Neural cell (in vitro differentiated cells): ENCODE data around the gene VWA3A. TPM values are rescaled to one million over a fixed set of nuclear protein-coding genes. Genes with fewer than 3 reads are reported as not detected.
A peak's percentile ranks its signal among the peaks of the same experiment; 100 is the strongest.

Experiments used
- H2AFZ ChIP-seq: fragments of 200-600, 300-800 bp; sonication (generic), shearing (Covaris generic); 2 replicates; pipeline ENCODE4 v1.6.0; 2014; ENCODE audit warnings: low read depth, mild to moderate bottlenecking, antibody characterized with exemption, low read length, moderate library complexity
- H3F3A ChIP-seq: fragments of 200-600 bp; shearing (Covaris generic); 2 replicates; pipeline ENCODE4 v1.6.1; 2016; ENCODE audit warnings: mild to moderate bottlenecking, moderate library complexity, mixed read lengths, antibody characterized with exemption, low read length; ENCODE audit not compliant: insufficient read depth, poor library complexity, severe bottlenecking
- H3K27ac ChIP-seq: fragments of 200-600, 300-800 bp; sonication (generic), shearing (Covaris generic); 2 replicates; pipeline ENCODE4 v1.5.1; 2014; ENCODE audit warnings: mild to moderate bottlenecking, low read length, moderate library complexity
- H3K27me3 ChIP-seq: fragments of 300-800, 200-600 bp; sonication (generic), shearing (Covaris generic); 2 replicates; pipeline ENCODE4 v1.6.0; 2014; ENCODE audit warnings: mild to moderate bottlenecking, low read depth, low read length, moderate library complexity; ENCODE audit not compliant: insufficient read depth
- H3K36me3 ChIP-seq: fragments of 300-800, 200-600 bp; sonication (generic), shearing (Covaris generic); 2 replicates; pipeline ENCODE4 v1.5.1; 2014; ENCODE audit warnings: mild to moderate bottlenecking, antibody characterized with exemption, low read length, moderate library complexity; ENCODE audit not compliant: insufficient read depth
- H3K4me2 ChIP-seq: fragments of 300-800, 200-600 bp; sonication (generic), shearing (Covaris generic); 2 replicates; pipeline ENCODE4 v1.6.0; 2014; ENCODE audit warnings: mild to moderate bottlenecking, low read length
- H3K4me3 ChIP-seq: fragments of 300-800, 200-600 bp; sonication (generic), shearing (Covaris generic); 2 replicates; pipeline ENCODE4 v1.5.1; 2014; ENCODE audit warnings: mild to moderate bottlenecking, low read length, moderate library complexity
- H3K79me2 ChIP-seq: fragments of 200-600 bp; shearing (Covaris generic); replicated peaks from 2 replicates; pipeline ENCODE4 v1.6.0; 2014; ENCODE audit warnings: mild to moderate bottlenecking, low read length, moderate library complexity; ENCODE audit not compliant: insufficient read depth
- H3K9ac ChIP-seq: fragments of 300-800, 200-600 bp; sonication (generic), shearing (Covaris generic); 2 replicates; pipeline ENCODE4 v1.6.1; 2016; ENCODE audit warnings: mild to moderate bottlenecking, low read length, mixed read lengths
- H3K9me2 ChIP-seq: fragments of 200-600 bp; shearing (Covaris generic); 2 replicates; pipeline ENCODE4 v1.6.1; 2016; ENCODE audit warnings: mild to moderate bottlenecking, low read length, mixed read lengths; ENCODE audit not compliant: insufficient read depth
- H3K9me3 ChIP-seq: fragments of 200-600, 300-800 bp; sonication (generic), shearing (Covaris generic); 2 replicates; pipeline ENCODE4 v1.6.1; 2016; ENCODE audit warnings: mild to moderate bottlenecking, mixed run types, low read length, moderate library complexity, mixed read lengths
- H4K20me1 ChIP-seq: fragments of 200-600 bp; shearing (Covaris generic); 2 replicates; pipeline ENCODE4 v1.6.1; 2016; ENCODE audit warnings: mild to moderate bottlenecking, mixed run types; ENCODE audit not compliant: insufficient read depth
- CTCF ChIP-seq: fragments of 450-650 bp; IDR thresholded peaks from 2 replicates; pipeline ENCODE4 v1.5.1; 2014; ENCODE audit warnings: antibody characterized with exemption, mild to moderate bottlenecking, moderate library complexity; ENCODE audit not compliant: poor library complexity, severe bottlenecking
- EP300 ChIP-seq: fragments of 450-650 bp; conservative IDR thresholded peaks from 2 replicates; pipeline ENCODE4 v1.6.1; 2014; ENCODE audit warnings: antibody characterized with exemption, mild to moderate bottlenecking, moderate library complexity; ENCODE audit not compliant: poor library complexity, severe bottlenecking
- EZH2 ChIP-seq: fragments of 200-600, 300-800 bp; shearing (Covaris generic), sonication (generic); IDR thresholded peaks from 2 replicates; pipeline ENCODE4 v1.6.1; 2014; ENCODE audit warnings: antibody characterized with exemption, low read length, borderline replicate concordance, mild to moderate bottlenecking; ENCODE audit not compliant: insufficient read depth, poor library complexity, severe bottlenecking
- MXI1 ChIP-seq: fragments of 450-650 bp; conservative IDR thresholded peaks from 2 replicates; pipeline ENCODE4 v1.6.1; 2014; ENCODE audit warnings: antibody characterized with exemption, mild to moderate bottlenecking; ENCODE audit not compliant: poor library complexity, severe bottlenecking
- POLR2AphosphoS5 ChIP-seq: IDR thresholded peaks from 2 replicates; pipeline ENCODE4 v1.6.1; 2012
- RAD21 ChIP-seq: fragments of 450-650 bp; conservative IDR thresholded peaks from 2 replicates; pipeline ENCODE4 v1.6.1; 2014; ENCODE audit warnings: antibody characterized with exemption, mild to moderate bottlenecking, moderate library complexity
- REST ChIP-seq: IDR thresholded peaks from 2 replicates; pipeline ENCODE4 v1.6.1; 2012; ENCODE audit warnings: borderline replicate concordance
- SMC3 ChIP-seq: fragments of 450-650 bp; conservative IDR thresholded peaks from 2 replicates; pipeline ENCODE4 v1.6.1; 2014; ENCODE audit warnings: antibody characterized with exemption, mild to moderate bottlenecking, moderate library complexity; ENCODE audit not compliant: poor library complexity
- TAF1 ChIP-seq: IDR thresholded peaks from 2 replicates; pipeline ENCODE4 v1.6.1; 2012; ENCODE audit warnings: low read depth
- polyA plus RNA-seq: library from polyadenylated mRNA; depleted of rRNA; stranded (reverse); fragments of >200 nt; gene quantifications from 2 replicates; pipeline ENCODE4 v1.2.3, GENCODE V29; 2014

Gene VWA3A
- polyA plus RNA-seq, 1 donor from 2014 or later = 1.8 TPM

- H3K36me3 ChIP-seq = no peaks in the 10 kb centered on the region
- H2AFZ ChIP-seq = no peak overlapping the region
- H3K9me2 ChIP-seq = no peaks in the 10 kb centered on the region
- no peaks in the 10 kb centered on the region for H3K79me2 ChIP-seq
- H3F3A ChIP-seq = no peaks in the 10 kb centered on the region
- no peak overlapping the region for H3K27ac ChIP-seq
- H3K9ac ChIP-seq = no peak overlapping the region
- TF ChIP-seq MXI1 (no peak), POLR2AphosphoS5 (peak; percentile 62), SMC3 (no peak), TAF1 (no peak)
- H3K4me3 ChIP-seq = no peak overlapping the region
- H4K20me1 ChIP-seq = no peaks in the 10 kb centered on the region
- no peaks in the 10 kb centered on the region for H3K9me3 ChIP-seq
- H3K4me2 ChIP-seq = no peak overlapping the region
- no peaks in the 10 kb centered on the region for H3K27me3 ChIP-seq
These were observed 25.3 kb downstream of the VWA3A start for GRCh38 chr16:22117609-22118008.

- TF ChIP-seq RAD21 = no peak
- no peak for TF ChIP-seq SMC3
- no peak for TF ChIP-seq MXI1
- no peak for TF ChIP-seq REST
- no peak for TF ChIP-seq TAF1
- no peak for TF ChIP-seq CTCF
- TF ChIP-seq EP300 = no peak
- no peak for TF ChIP-seq EZH2
- H3K4me3 ChIP-seq = no peak overlapping the region
- no peaks in the 10 kb centered on the region for H3K9me2 ChIP-seq
These were observed 28.1 kb downstream of the VWA3A start for GRCh38 chr16:22120440-22120839.

GRCh38 chr16:22122239-22122638 lies 29.9 kb downstream of the VWA3A start:
- Histone ChIP-seq H3K27ac (no peak overlapping the region), H3K9me3 (no peaks in the 10 kb centered on the region), H3K36me3 (no peaks in the 10 kb centered on the region), H3K4me3 (no peak overlapping the region), H3K4me2 (no peak overlapping the region), H4K20me1 (no peaks in the 10 kb centered on the region), H3K79me2 (no peaks in the 10 kb centered on the region), H3K9me2 (no peaks in the 10 kb centered on the region), H3F3A (no peaks in the 10 kb centered on the region), H3K9ac (no peak overlapping the region), H3K27me3 (no peaks in the 10 kb centered on the region), H2AFZ (no peak overlapping the region)
- no peak for TF ChIP-seq SMC3
- TF ChIP-seq MXI1 = no peak
- TF ChIP-seq CTCF = no peak
- no peak for TF ChIP-seq EZH2
- TF ChIP-seq RAD21 = no peak
- TF ChIP-seq REST = no peak
- no peak for TF ChIP-seq EP300
- TF ChIP-seq TAF1 = no peak

More at GRCh38 chr16:22120440-22120839, 28.1 kb downstream of the VWA3A start:
- no peaks in the 10 kb centered on the region for H3K36me3 ChIP-seq
- H3K4me2 ChIP-seq = no peak overlapping the region
- H3K9ac ChIP-seq = no peak overlapping the region
- no peaks in the 10 kb centered on the region for H3K79me2 ChIP-seq
- no peaks in the 10 kb centered on the region for H3K9me3 ChIP-seq
- no peaks in the 10 kb centered on the region for H3F3A ChIP-seq
- no peak overlapping the region for H3K27ac ChIP-seq
- H4K20me1 ChIP-seq = no peaks in the 10 kb centered on the region
- no peak overlapping the region for H2AFZ ChIP-seq
- no peaks in the 10 kb centered on the region for H3K27me3 ChIP-seq
